Measurements from ENCODE around the gene VMO1.

Gene VMO1

DNA sequence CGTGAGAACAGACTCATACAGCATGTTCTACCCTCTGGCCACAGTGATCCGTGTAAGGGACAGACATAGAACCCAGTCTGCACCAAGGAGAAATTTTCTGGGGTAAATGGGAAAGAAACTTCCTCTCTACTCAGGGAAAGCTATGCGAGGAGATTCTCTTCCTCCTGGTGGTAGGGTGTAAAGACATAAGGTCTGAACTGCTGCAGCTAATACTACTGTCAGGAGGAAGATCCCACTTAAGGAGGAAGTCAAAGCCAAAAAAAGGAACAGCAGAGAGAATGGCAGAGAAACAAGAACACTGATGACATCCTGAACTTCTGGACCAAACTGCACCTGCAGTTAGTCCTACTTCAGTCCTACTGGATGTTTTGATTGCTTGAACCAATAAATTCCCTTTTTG, 21.6 kb downstream of the VMO1 start:
- Histone ChIP-seq H3K27me3 (ENCODE audit: control insufficient read depth, low read length) (peaks cover 5% of the 10 kb centered on the region), H4K20me1 (ENCODE audit: control insufficient read depth, insufficient read depth, low read depth, low read length) (no peaks in the 10 kb centered on the region), H3K9me3 (ENCODE audit: control insufficient read depth, insufficient read depth, low read length) (no peaks in the 10 kb centered on the region), H3K36me3 (ENCODE audit: control insufficient read depth, low read length) (no peaks in the 10 kb centered on the region), H3K79me2 (ENCODE audit: control insufficient read depth, low read length) (no peaks in the 10 kb centered on the region), H3K9me2 (replicated peaks; ENCODE audit: control insufficient read depth, low read length) (no peaks in the 10 kb centered on the region), H3K27ac (ENCODE audit: low read depth, low read length) (no peak overlapping the region), H3K4me3 (ENCODE audit: low read length) (no peak overlapping the region), H3F3A (ENCODE audit: control insufficient read depth, insufficient read depth) (no peaks in the 10 kb centered on the region), H3K4me1 (ENCODE audit: control insufficient read depth, low read length) (peaks cover 8% of the 10 kb centered on the region), H3K4me2 (ENCODE audit: low read length) (peak overlapping the region; percentile 6)
- TF ChIP-seq, protein P1, sequence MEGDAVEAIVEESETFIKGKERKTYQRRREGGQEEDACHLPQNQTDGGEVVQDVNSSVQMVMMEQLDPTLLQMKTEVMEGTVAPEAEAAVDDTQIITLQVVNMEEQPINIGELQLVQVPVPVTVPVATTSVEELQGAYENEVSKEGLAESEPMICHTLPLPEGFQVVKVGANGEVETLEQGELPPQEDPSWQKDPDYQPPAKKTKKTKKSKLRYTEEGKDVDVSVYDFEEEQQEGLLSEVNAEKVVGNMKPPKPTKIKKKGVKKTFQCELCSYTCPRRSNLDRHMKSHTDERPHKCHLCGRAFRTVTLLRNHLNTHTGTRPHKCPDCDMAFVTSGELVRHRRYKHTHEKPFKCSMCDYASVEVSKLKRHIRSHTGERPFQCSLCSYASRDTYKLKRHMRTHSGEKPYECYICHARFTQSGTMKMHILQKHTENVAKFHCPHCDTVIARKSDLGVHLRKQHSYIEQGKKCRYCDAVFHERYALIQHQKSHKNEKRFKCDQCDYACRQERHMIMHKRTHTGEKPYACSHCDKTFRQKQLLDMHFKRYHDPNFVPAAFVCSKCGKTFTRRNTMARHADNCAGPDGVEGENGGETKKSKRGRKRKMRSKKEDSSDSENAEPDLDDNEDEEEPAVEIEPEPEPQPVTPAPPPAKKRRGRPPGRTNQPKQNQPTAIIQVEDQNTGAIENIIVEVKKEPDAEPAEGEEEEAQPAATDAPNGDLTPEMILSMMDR (IDR thresholded peaks at IDR 0.05; ENCODE audit: low read depth, low read length, poor library complexity, severe bottlenecking): no peak
- no peak for TF ChIP-seq EZH2phosphoT487 (IDR thresholded peaks at IDR 0.05; ENCODE audit: borderline replicate concordance, low read length)

DNA sequence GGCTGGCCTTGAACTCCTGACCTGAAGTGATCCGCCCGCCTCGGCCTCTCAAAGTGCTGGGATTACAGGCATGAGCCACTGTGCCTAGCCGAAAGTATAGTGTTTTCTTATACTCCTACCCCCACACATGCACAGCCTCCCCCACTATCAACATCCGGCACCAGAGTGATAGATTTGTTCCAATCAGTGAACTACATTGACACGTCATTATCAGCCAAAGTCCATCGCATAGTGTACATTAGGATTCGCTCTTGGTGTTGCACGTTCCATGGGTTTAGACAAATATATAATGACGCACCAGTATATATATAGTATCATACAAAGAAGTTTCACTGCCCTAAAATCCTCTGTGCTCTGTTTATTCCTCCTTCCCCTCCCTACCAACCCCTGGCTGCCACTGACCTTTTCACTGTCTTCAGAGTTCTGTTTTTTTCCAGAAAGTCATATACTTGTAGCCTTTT, 26.4 kb downstream of the VMO1 start:
- Histone ChIP-seq H3K27me3 (ENCODE audit: control insufficient read depth, low read length) (peaks cover 16% of the 10 kb centered on the region; the same call in 1 of the 2 replicates), H3K36me3 (ENCODE audit: control insufficient read depth, low read length) (no peaks in the 10 kb centered on the region), H3K4me3 (ENCODE audit: low read length) (no peak overlapping the region), H4K20me1 (ENCODE audit: control insufficient read depth, insufficient read depth, low read depth, low read length) (no peaks in the 10 kb centered on the region), H3K9me2 (replicated peaks; ENCODE audit: control insufficient read depth, low read length) (no peaks in the 10 kb centered on the region), H3K4me1 (ENCODE audit: control insufficient read depth, low read length) (peaks cover 7% of the 10 kb centered on the region), H3K79me2 (ENCODE audit: control insufficient read depth, low read length) (no peaks in the 10 kb centered on the region), H3F3A (ENCODE audit: control insufficient read depth, insufficient read depth) (no peaks in the 10 kb centered on the region), H3K4me2 (ENCODE audit: low read length) (no peak overlapping the region), H3K27ac (ENCODE audit: low read depth, low read length) (no peak overlapping the region), H3K9me3 (ENCODE audit: control insufficient read depth, insufficient read depth, low read length) (no peaks in the 10 kb centered on the region)
- TF ChIP-seq EZH2phosphoT487 (IDR thresholded peaks at IDR 0.05; ENCODE audit: borderline replicate concordance, low read length): no peak
- TF ChIP-seq, protein P1 (IDR thresholded peaks at IDR 0.05; ENCODE audit: low read depth, low read length, poor library complexity, severe bottlenecking): no peak

DNA sequence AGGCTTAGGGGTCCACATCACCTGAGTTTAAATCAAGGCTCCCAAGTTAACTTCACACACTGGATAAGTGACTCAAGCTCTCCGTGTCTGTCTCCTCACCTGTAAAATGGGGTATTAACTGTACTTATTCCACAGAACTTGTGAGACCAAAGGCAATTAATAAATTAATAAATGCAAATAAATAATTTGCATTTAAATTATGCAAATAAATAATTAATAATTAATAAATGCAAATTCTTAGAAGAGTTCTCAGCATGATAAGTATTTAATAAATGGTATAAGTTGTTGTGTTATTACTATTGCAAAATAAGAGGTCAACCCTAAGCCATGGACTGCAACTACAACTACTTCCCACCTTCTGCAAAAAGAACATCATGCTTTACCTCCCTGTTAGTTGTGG, 32.8 kb downstream of the VMO1 start:
- TF ChIP-seq, protein P1 (IDR thresholded peaks at IDR 0.05; ENCODE audit: low read depth, low read length, poor library complexity, severe bottlenecking): no peak
- no peak for TF ChIP-seq EZH2phosphoT487 (IDR thresholded peaks at IDR 0.05; ENCODE audit: borderline replicate concordance, low read length)
- Histone ChIP-seq H3K4me1 (ENCODE audit: control insufficient read depth, low read length) (peaks cover 3% of the 10 kb centered on the region), H3K27ac (ENCODE audit: low read depth, low read length) (no peak overlapping the region), H3K4me2 (ENCODE audit: low read length) (no peak overlapping the region), H3K36me3 (ENCODE audit: control insufficient read depth, low read length) (no peaks in the 10 kb centered on the region), H3F3A (ENCODE audit: control insufficient read depth, insufficient read depth) (no peaks in the 10 kb centered on the region), H3K9me2 (replicated peaks; ENCODE audit: control insufficient read depth, low read length) (no peaks in the 10 kb centered on the region), H3K27me3 (ENCODE audit: control insufficient read depth, low read length) (peaks cover 31% of the 10 kb centered on the region), H3K79me2 (ENCODE audit: control insufficient read depth, low read length) (no peaks in the 10 kb centered on the region), H3K9me3 (ENCODE audit: control insufficient read depth, insufficient read depth, low read length) (no peaks in the 10 kb centered on the region), H4K20me1 (ENCODE audit: control insufficient read depth, insufficient read depth, low read depth, low read length) (no peaks in the 10 kb centered on the region), H3K4me3 (ENCODE audit: low read length) (no peak overlapping the region)
